T47D (cell line): Measurements from ENCODE around the gene ALK.

Experiments
- DNase-seq, 2 experiments: peaks; one replicate each; pipeline versions ENCODE4 v3.0.0 to v3.0.0-alpha.2; 2011 to 2012; ENCODE audit warnings: low read depth in 1 of 2, low spot score in 1 of 2
- JUND ChIP-seq: IDR thresholded peaks from 2 replicates; pipeline ENCODE4 v1.6.1; 2012; ENCODE audit warnings: low read depth
- in situ Hi-C: cut with HindIII; loops from 2 replicates; pipeline ENCODE4 v1.10.0; 2016; ENCODE audit warnings: low sequenced_read_pairs, low pct_unique_long_range_greater_than_20kb

ALK gene

GRCh38 chr2:29606104-29607037 lies 315.0 kb downstream of the ALK start:
- no peak for TF ChIP-seq JUND
- in situ Hi-C loops, result no loop called here
- DNase-seq, result no peak

- in situ Hi-C loops, result no loop called here
- DNase-seq, result no peak
- no peak for TF ChIP-seq JUND
These were observed 318.0 kb downstream of the ALK start for GRCh38 chr2:29603341-29603740.

- no peak for DNase-seq
- in situ Hi-C loops, result no loop called here
- no peak for TF ChIP-seq JUND
These were observed 319.5 kb downstream of the ALK start for GRCh38 chr2:29601872-29602271.

GRCh38 chr2:29601321-29601720 lies 320.1 kb downstream of the ALK start:
- no peak for TF ChIP-seq JUND
- in situ Hi-C loops, result no loop called here
- no peak for DNase-seq

- no peak for DNase-seq
- TF ChIP-seq JUND, result no peak
These were observed 321.4 kb downstream of the ALK start for GRCh38 chr2:29599946-29600345.

GRCh38 chr2:29598978-29599377 lies 322.4 kb downstream of the ALK start:
- TF ChIP-seq JUND, result no peak

More at GRCh38 chr2:29599946-29600345, 321.4 kb downstream of the ALK start:
- in situ Hi-C loops, result no loop called here

GRCh38 chr2:29597035-29597434 lies 324.4 kb downstream of the ALK start:
- TF ChIP-seq JUND, result no peak
- in situ Hi-C loops, result no loop called here
- no peak for DNase-seq

More at GRCh38 chr2:29598978-29599377, 322.4 kb downstream of the ALK start:
- DNase-seq, result no peak
- in situ Hi-C loops, result no loop called here

GRCh38 chr2:29596584-29596983 lies 324.8 kb downstream of the ALK start:
- no peak for TF ChIP-seq JUND
- in situ Hi-C loops, result no loop called here
- DNase-seq, result no peak

- TF ChIP-seq JUND, result no peak
- no peak for DNase-seq
- in situ Hi-C loops, result no loop called here
These were observed 329.8 kb downstream of the ALK start for GRCh38 chr2:29591600-29591999.

- in situ Hi-C loops, result no loop called here
- no peak for DNase-seq
- TF ChIP-seq JUND, result no peak
These were observed 331.2 kb downstream of the ALK start for GRCh38 chr2:29590211-29590610.

- in situ Hi-C loops, result no loop called here
These were observed 331.8 kb downstream of the ALK start for GRCh38 chr2:29589440-29590103.

GRCh38 chr2:29587402-29588190 lies 333.8 kb downstream of the ALK start:
- no peak for DNase-seq
- in situ Hi-C loops, result no loop called here
- TF ChIP-seq JUND, result no peak

More at GRCh38 chr2:29589440-29590103, 331.8 kb downstream of the ALK start:
- no peak for TF ChIP-seq JUND
- no peak for DNase-seq
